ENCODE measurements around the gene RAI1.
A peak's percentile ranks its signal among the peaks of the same experiment; 100 is the strongest.
"Not testable (repeated sequence)": the region's sequence is repeated elsewhere in the genome, so short reads cannot be mapped to it uniquely, and the experiment has no call there.

The RAI1 gene

GRCh38 chr17:17682293-17682736 is 1.1 kb downstream of the RAI1 start:
- no peak for DNase-seq (ENCODE audit: low spot score)

- peak; percentile 85 for DNase-seq (ENCODE audit: low spot score)
Observed at GRCh38 chr17:17682737-17683680, 1.8 kb downstream of the RAI1 start.

- DNase-seq (ENCODE audit: low spot score), result no peak
Observed at GRCh38 chr17:17683710-17684365, 2.6 kb downstream of the RAI1 start.

GRCh38 chr17:17684906-17685774 is 3.9 kb downstream of the RAI1 start:
- no peak for DNase-seq (ENCODE audit: low spot score)

- no peak for DNase-seq (ENCODE audit: low spot score)
Observed at GRCh38 chr17:17685775-17686291, 4.6 kb downstream of the RAI1 start.

GRCh38 chr17:17689312-17689711 is 8.1 kb downstream of the RAI1 start:
- DNase-seq (ENCODE audit: low spot score), result no peak

- DNase-seq (ENCODE audit: low spot score), result not testable (repeated sequence)
Observed at GRCh38 chr17:17690233-17690632, 9.0 kb downstream of the RAI1 start.

GRCh38 chr17:17691468-17692263 is 10.4 kb downstream of the RAI1 start:
- DNase-seq (ENCODE audit: low spot score), result no peak

GRCh38 chr17:17692353-17693252 is 11.3 kb downstream of the RAI1 start:
- DNase-seq (ENCODE audit: low spot score), result no peak

- DNase-seq (ENCODE audit: low spot score), result no peak
Observed at GRCh38 chr17:17693253-17694168, 12.3 kb downstream of the RAI1 start.

GRCh38 chr17:17694169-17695081 is 13.2 kb downstream of the RAI1 start:
- peak; percentile 88 for DNase-seq (ENCODE audit: low spot score)

GRCh38 chr17:17696085-17696484 is 14.8 kb downstream of the RAI1 start:
- no peak for DNase-seq (ENCODE audit: low spot score)

GRCh38 chr17:17696882-17697633 is 15.8 kb downstream of the RAI1 start:
- no peak for DNase-seq (ENCODE audit: low spot score)

- no peak for DNase-seq (ENCODE audit: low spot score)
Observed at GRCh38 chr17:17698371-17698770, 17.1 kb downstream of the RAI1 start.

- no peak for DNase-seq (ENCODE audit: low spot score)
Observed at GRCh38 chr17:17698869-17699351, 17.7 kb downstream of the RAI1 start.

GRCh38 chr17:17699491-17699890 is 18.2 kb downstream of the RAI1 start:
- DNase-seq (ENCODE audit: low spot score), result no peak

Measured in left forelimb (tissue), 1 donor.